Keratinocyte (primary cell): ENCODE data around the gene CCDC9B. TPM values are rescaled to one million over a fixed set of nuclear protein-coding genes. Genes with fewer than 3 reads are reported as not detected.

Experiments
- DNase-seq: peaks from one replicate; pipeline ENCODE4 v3.0.0-alpha.2; 2011; ENCODE audit warnings: low read depth, missing footprints, low spot score
- FAIRE-seq: peaks from 2 replicates; lab custom pipeline; 2011; peaks lifted over from hg19 to GRCh38; lab: Jason Lieb, UNC
- H2AFZ ChIP-seq: 2 replicates; pipeline ENCODE4 v1.6.0; 2012; ENCODE audit warnings: low read length, control low read depth, inconsistent platforms; ENCODE audit not compliant: control insufficient read depth
- H3K27ac ChIP-seq: 2 replicates; pipeline ENCODE4 v1.5.1; 2011; ENCODE audit warnings: low read length; ENCODE audit not compliant: control insufficient read depth, insufficient read depth
- H3K27me3 ChIP-seq: 3 replicates; pipeline ENCODE4 v1.6.0; 2011; ENCODE audit warnings: low read length; ENCODE audit not compliant: control insufficient read depth, insufficient read depth; ENCODE audit errors: extremely low read depth
- H3K36me3 ChIP-seq, 2 experiments: 2 replicates in 1 of 2; 3 replicates in 1 of 2; pipeline ENCODE4 v1.5.1; 2011; ENCODE audit warnings: low read length in 2 of 2, mild to moderate bottlenecking in 1 of 2; ENCODE audit not compliant: control insufficient read depth in 2 of 2, insufficient read depth in 2 of 2; ENCODE audit errors: extremely low read depth in 1 of 2
- H3K4me1 ChIP-seq: 3 replicates; pipeline ENCODE4 v1.5.1; 2011; ENCODE audit warnings: low read length; ENCODE audit not compliant: control insufficient read depth, insufficient read depth; ENCODE audit errors: extremely low read depth
- H3K4me2 ChIP-seq: 3 replicates; pipeline ENCODE4 v1.6.0; 2011; ENCODE audit warnings: low read depth, low read length; ENCODE audit not compliant: control insufficient read depth, insufficient read depth; ENCODE audit errors: extremely low read depth
- H3K4me3 ChIP-seq, 3 experiments: fragments of 200-600 bp in 1 of 3; sonication (generic) in 1 of 3; 2 replicates in 2 of 3; 3 replicates in 1 of 3; pipeline ENCODE4 v1.5.1; 2011 to 2016; ENCODE audit warnings: low read length in 3 of 3, mild to moderate bottlenecking in 3 of 3, control low read depth in 2 of 3, inconsistent platforms in 1 of 3, low read depth in 1 of 3, mixed read lengths in 1 of 3, mixed run types in 1 of 3, moderate library complexity in 1 of 3; ENCODE audit not compliant: control insufficient read depth in 2 of 3, insufficient read depth in 2 of 3; ENCODE audit errors: extremely low read depth in 1 of 3
- H3K79me2 ChIP-seq: 2 replicates; pipeline ENCODE4 v1.6.0; 2012; ENCODE audit warnings: low read length; ENCODE audit not compliant: control insufficient read depth, insufficient read depth
- H3K9ac ChIP-seq: 3 replicates; pipeline ENCODE4 v1.6.0; 2011; ENCODE audit warnings: low read length; ENCODE audit not compliant: control insufficient read depth, insufficient read depth; ENCODE audit errors: extremely low read depth
- H3K9me1 ChIP-seq: 3 replicates; pipeline ENCODE4 v1.6.0; 2011; ENCODE audit warnings: low read length; ENCODE audit not compliant: control insufficient read depth, insufficient read depth; ENCODE audit errors: extremely low read depth
- H3K9me3 ChIP-seq: 2 replicates; pipeline ENCODE4 v1.5.1; 2012; ENCODE audit warnings: low read depth, low read length; ENCODE audit not compliant: control insufficient read depth
- H4K20me1 ChIP-seq: 3 replicates; pipeline ENCODE4 v1.6.0; 2011; ENCODE audit warnings: low read length; ENCODE audit not compliant: control insufficient read depth, insufficient read depth; ENCODE audit errors: extremely low read depth
- CTCF ChIP-seq, 3 experiments: IDR thresholded peaks in 1 of 3; conservative IDR thresholded peaks in 1 of 3; optimal IDR thresholded peaks in 1 of 3; 2 replicates in 2 of 3; 3 replicates in 1 of 3; pipeline versions ENCODE3 to v1.5.1; 2011; ENCODE audit warnings: low read length in 3 of 3, mild to moderate bottlenecking in 3 of 3, moderate library complexity in 2 of 3, control low read depth in 1 of 3, inconsistent platforms in 1 of 3; ENCODE audit not compliant: insufficient read depth in 2 of 3; ENCODE audit errors: extremely low read depth in 1 of 3
- EZH2 ChIP-seq: IDR thresholded peaks from one replicate; pipeline ENCODE4 v1.6.1; 2012; ENCODE audit warnings: inconsistent platforms, mild to moderate bottlenecking, low read length, moderate library complexity
- dilution Hi-C: fragments of 300-500 bp; cut with MboI; formaldehyde crosslinking; loops from one replicate; pipeline ENCODE4 v1.7.0; 2020; ENCODE audit warnings: low sequenced_read_pairs; ENCODE audit not compliant: extremely low pct_ligation_motif_present
- polyA plus RNA-seq, 5 experiments: library from polyadenylated mRNA; depleted of rRNA in 3 of 5; stranded (reverse) in 3 of 5; stranded (forward) in 1 of 5; unstranded in 1 of 5; fragments of >200 nt; gene quantifications; 1 replicate in 1 of 5; 2 replicates in 3 of 5; 3 replicates in 1 of 5; pipeline versions ENCODE4 v1.2.1 to v1.2.3, GENCODE V29; 2011 to 2012; ENCODE audit warnings: missing spikeins in 2 of 5, low read depth in 1 of 5, low replicate concordance in 1 of 5

The CCDC9B gene
- polyA plus RNA-seq, 1 donor (not counting 4 experiments of a cell fraction or from before 2014, with no cell fraction given) = 9.6 TPM

- Histone ChIP-seq H3K79me2 (no peaks in the 10 kb centered on the region), H3K9ac (no peak overlapping the region), H3K9me3 (no peaks in the 10 kb centered on the region), H4K20me1 (no peaks in the 10 kb centered on the region), H3K36me3 (no peaks in the 10 kb centered on the region), H3K9me1 (no peaks in the 10 kb centered on the region), H3K4me2 (no peak overlapping the region), H3K4me1 (peaks cover 3% of the 10 kb centered on the region), H3K27me3 (peaks cover 4% of the 10 kb centered on the region), H3K27ac (no peak overlapping the region), H2AFZ (no peak overlapping the region), H3K4me3 (no peak overlapping the region)
- DNase-seq (no peak), FAIRE-seq (no peak)
- dilution Hi-C loops = no loop called here
- TF ChIP-seq CTCF (optimal IDR thresholded peaks at IDR 0.05 in 1 of 3, IDR thresholded peaks at IDR 0.05 in 1 of 3, conservative IDR thresholded peaks at IDR 0.05 in 1 of 3; ENCODE audit: extremely low read depth in 1 of 3, insufficient read depth in 2 of 3, low read length in 3 of 3) (no peak), EZH2 (no peak)
Measured at GRCh38 chr15:40372981-40373380, 32.2 kb upstream of the CCDC9B start.

GRCh38 chr15:40369971-40370370 is 29.2 kb upstream of the CCDC9B start:
- H3K79me2 ChIP-seq = no peaks in the 10 kb centered on the region

More at GRCh38 chr15:40369971-40370370, 29.2 kb upstream of the CCDC9B start:
- H3K9me1 ChIP-seq = no peaks in the 10 kb centered on the region
- no peak overlapping the region for H3K4me2 ChIP-seq
- TF ChIP-seq CTCF (optimal IDR thresholded peaks at IDR 0.05 in 1 of 3, IDR thresholded peaks at IDR 0.05 in 1 of 3, conservative IDR thresholded peaks at IDR 0.05 in 1 of 3; ENCODE audit: extremely low read depth in 1 of 3, insufficient read depth in 2 of 3, low read length in 3 of 3) (no peak), EZH2 (no peak)
- no peaks in the 10 kb centered on the region for H3K9me3 ChIP-seq
- H3K9ac ChIP-seq = no peak overlapping the region
- H3K4me3 ChIP-seq = no peak overlapping the region
- no peak overlapping the region for H2AFZ ChIP-seq
- dilution Hi-C loops = no loop called here
- H3K4me1 ChIP-seq = peaks cover 6% of the 10 kb centered on the region
- H3K27me3 ChIP-seq = peaks cover 4% of the 10 kb centered on the region
- H3K27ac ChIP-seq = no peak overlapping the region
- no peak for FAIRE-seq
- no peaks in the 10 kb centered on the region for H4K20me1 ChIP-seq
- no peaks in the 10 kb centered on the region for H3K36me3 ChIP-seq
- DNase-seq = no peak
